HG03432 (cell line): ENCODE results near the gene MACROH2A1.
"Not testable (repeated sequence)": the region's sequence is repeated elsewhere in the genome, so short reads cannot be mapped to it uniquely, and the experiment has no call there.

Experiments
- ATAC-seq: cut with Tn5 transposase; IDR thresholded peaks from one replicate; pipeline ENCODE4 v1.9.1; 2021; ENCODE audit warnings: mild to moderate bottlenecking, moderate library complexity; ENCODE audit not compliant: unreplicated experiment

MACROH2A1 gene

DNA sequence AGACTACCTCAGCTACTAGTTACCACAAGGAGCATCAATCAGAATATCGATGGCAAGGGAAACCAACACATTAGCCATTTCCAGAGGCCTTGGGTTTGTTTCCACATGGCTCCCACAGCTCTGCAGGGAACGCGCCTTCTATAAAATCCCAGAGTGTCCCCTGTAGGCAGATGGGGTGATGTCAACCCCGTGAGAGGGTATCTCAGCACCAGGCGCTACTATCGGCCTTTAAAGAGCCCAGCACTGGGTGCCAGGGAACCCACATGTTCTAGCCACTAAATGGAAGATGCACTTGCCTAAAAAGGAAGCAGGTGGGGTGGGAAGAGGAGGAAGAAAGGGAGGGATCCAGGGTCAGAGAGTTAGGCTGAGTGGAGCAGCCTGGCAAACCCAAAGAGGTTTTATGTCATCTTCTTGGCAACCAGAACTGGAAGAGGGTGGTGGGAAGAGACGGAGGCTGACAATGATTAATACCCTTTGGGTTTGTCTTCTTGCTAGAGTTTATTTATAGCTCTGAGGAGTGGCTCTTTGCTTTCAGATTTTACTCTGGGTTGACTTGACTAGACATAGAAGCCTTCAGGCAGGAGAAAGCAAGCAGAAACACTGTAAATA is 19.9 kb downstream of the MACROH2A1 start:
- ATAC-seq: no peak

DNA sequence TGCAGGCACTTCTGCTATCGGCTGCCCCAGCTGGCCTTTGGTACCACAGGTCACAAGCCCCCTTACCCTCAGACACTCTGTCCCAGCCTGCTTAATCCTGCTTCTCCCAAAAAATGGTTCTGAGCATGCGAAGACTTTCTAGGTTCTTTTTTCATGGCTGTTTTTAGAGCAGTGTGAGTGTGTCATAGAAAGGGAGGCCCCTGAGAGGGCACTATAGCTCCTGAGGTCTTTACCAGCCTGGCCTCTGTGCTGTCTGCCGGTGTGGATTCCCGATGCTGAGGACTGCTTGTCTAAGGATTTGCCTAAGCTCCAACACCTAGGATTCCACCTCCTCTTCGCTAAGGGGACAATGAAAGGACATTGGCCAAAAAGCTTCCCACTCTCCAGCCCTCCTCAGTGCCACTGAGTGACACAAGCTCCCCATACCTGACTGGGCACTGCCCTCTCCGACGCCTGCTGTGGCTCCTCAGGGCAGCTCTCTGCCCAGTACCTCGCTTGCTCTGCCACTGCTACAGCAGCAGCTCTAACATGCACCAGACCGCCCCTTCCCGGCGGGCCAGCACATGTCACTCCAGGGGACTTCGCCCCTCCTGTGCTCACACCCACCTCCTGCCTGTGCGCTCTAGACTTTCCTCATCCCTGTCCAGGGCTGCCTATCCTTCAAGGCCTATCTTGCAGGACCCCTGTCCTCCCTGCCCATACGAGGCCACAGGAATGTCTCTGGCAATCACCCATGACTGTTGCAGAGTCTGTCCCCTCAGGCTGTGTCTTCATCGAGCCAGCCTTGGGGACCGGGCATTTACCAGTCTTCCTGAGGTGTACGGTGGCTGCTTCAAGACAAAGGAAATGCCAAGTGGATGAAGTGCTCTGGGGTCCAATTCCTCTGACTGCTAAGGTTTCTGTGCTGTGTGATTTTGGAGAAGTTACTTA is 21.0 kb downstream of the MACROH2A1 start:
- peak; percentile 18 for ATAC-seq

DNA sequence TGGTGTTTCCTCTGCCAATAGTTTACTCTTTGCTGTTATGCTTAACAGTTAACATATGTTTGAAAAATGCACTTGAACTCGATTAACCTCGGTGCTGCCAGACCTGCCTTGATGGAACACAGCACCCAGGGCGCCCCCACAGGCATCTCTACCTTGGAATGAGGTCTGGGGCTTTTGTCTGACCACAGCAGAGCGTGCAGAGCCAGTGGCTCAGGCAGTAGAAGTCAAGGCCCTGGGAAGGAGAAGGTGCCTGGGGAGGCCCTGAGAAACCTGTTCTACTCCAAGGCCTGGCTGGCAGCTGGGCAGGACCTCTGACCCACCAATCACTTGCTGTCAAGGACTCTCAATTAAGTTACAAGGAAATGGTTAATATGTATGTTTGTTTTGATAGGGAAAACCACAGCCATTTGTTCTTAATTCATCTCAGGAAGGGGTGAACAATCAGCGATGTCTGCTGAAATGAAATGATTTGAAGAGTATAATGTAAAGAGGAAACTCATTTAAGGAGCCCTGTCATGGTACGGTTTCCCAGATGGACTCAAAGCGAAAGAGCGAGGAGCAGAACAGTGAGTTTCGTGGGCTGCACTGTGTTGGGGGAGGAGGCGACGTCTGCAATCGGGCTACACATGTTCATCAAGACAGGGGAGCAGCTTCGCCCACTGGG is 21.9 kb downstream of the MACROH2A1 start:
- ATAC-seq: peak; percentile 82

DNA sequence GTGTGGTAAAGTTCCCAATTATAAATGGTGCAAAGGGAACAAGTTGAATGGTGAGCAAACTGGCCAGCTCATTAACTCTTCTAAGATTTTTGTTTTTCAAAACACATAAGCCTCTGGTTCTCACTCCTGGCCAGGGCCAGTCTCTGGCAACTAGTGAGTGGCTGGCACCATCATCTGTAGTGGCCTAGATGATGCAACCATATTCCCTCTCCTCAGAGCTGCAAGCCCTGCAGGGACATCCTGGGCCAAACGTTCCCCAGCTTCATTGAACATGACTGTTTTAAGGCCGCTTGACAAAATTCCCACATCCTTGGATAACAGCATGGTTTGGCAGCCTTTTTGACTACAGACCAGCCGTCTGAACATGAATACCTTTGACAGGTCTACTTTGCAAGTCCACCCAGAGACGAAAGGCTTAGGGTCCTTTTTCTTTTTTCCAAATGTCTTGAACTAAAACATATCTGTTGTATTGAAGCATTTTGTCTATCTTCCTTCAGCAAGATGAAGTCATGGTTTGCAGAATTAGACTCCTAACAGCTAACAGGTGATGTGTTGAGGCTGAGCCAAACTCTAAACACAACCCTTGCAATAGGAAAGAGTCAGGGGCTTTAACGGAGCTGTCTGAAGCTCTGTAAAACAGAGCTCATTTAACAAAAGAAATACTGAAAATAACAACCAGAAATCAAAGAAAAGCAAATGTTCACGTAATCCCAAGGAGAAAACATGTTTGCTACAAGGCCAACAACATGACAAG is 23.8 kb downstream of the MACROH2A1 start:
- ATAC-seq: no peak

DNA sequence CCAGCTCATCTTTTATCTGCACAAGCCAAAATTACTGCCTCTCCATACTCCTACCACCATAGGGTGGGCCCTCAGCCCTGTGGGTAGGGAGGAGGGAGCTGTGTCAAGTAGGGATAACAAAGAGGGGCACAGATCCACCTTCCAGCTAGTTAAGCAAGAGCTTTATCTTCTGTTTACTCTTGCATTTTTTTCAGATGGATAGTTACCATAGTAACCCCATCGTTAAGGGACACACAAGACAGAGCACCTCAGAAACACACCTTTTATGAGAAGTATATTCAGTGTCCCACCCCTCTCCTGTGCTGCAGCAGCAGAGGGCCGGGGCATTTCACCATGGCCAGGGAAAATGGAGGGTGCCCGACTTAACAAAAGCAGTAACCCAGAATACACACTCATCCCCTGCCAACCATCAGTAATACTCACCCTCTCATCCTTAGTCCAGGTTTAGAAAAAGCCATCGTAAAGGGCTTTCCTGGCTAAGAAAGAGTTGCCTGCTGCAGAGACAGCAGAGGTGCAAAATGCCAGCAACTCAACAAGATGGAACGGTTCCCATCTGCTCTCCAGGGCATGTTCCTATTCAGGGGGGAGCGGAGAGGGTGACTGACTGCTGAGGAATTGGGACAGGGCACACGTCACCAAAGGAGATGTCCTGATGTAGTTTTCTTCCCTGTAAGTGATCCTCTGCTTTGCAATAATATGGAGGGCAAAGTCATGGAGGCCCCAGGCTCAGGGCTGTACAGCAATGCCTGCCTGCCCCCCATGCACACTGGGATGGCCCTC is 25.1 kb downstream of the MACROH2A1 start:
- ATAC-seq: no peak

DNA sequence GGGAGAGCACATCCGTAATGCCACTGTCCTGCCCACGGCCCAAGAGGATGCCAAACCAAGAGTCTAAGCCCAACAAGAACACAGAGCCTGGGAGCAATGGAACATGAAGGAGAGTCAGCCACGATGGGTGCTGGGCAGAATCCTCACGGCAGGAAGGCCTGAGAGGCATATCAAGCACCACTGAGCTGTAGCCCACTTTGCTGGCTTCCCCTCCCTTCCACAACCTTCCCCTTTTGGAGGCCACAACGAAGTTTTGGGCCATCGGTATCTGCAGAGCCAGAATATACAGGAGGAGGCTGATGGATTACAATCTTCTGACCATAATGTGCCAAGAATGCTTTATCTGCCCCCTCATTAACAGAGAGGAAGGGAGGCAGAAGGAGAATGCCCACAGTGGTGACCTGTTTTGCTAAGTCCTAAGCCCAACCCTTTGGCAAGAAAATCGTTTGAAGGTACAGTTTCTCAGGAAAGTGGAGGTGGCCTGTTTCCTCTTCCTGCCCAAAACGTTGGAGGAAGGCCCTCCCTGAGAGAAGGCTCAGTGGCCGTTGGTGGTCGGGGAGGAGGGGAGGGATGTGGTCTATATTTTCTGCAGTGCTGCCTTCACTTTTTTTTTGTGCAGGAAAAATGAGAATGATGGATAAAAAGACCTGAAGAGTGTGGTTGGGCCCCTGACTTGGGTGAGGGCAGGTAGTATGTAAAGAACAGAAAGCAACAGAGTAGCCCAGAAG is 26.2 kb downstream of the MACROH2A1 start:
- ATAC-seq: no peak

DNA sequence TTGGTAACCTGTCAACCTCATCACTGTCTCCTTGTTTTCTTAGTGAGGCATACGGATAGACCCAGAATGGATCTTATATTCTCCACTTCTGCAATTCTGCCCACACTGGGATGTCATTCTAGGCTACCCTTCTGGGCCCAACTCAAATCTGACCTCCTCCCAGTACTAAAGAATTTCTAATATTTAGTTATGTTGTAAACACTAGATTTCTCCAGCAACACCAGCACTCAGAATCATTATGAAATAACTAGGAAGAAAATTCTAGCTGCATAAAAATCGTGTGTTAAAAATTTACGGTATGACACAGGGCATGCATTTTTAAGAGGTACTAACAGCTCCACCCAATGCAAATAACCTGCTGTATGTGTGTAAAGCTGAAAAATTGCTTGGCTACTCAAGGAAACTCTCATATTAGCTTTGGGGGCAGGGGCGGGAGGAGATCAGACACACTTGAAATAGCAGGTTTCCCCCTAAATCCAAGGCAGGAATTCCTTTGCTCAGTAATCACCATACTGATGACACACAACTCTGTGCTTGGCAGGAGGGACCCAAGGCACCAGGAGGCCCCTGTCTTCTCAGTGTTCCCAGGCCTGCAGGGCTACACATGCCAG is 27.3 kb downstream of the MACROH2A1 start:
- ATAC-seq: no peak

GRCh38 chr5:135369952-135370351 is 29.1 kb downstream of the MACROH2A1 start:
- ATAC-seq: no peak

DNA sequence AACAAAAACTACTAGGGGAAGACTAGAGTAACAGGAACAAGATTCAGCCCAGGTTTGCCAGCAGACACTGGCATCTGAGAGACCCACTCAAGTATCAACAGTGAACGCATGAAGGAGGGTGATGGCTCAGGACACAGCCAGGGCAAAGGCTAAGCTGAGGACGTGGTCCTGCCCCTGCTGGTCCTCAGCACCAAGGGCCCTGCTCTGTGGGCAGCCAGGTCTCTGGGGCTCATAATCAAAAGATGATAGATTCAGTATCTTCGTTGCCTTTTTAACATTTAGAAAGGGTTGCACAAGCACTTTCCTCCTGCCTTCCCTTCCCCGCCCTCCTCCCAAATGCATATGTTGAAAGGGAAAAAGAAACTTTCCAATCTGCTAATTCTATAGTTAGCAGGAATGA is 31.5 kb downstream of the MACROH2A1 start:
- no peak for ATAC-seq

DNA sequence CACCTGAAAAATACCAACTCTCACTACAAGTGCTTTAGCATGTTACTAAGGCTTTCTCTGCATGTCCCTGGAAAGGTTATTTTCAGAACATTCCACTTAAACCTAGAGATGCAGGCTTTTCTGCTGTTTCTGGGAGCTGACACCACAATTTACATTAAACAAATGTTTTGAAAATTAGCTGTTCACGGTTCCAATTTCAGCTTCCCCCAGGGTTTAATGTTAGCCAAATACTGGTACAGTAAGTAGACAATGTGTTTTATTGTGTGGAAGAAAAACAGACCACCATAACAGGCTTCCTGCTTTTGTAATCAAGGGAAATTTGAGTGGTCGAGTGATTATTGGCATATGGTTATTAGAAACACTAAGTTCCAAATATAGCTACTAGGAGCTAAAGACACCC is 32.0 kb downstream of the MACROH2A1 start:
- no peak for ATAC-seq

GRCh38 chr5:135365281-135365680 is 33.8 kb downstream of the MACROH2A1 start:
- no peak for ATAC-seq

GRCh38 chr5:135364421-135365262 is 34.4 kb downstream of the MACROH2A1 start:
- ATAC-seq: no peak

DNA sequence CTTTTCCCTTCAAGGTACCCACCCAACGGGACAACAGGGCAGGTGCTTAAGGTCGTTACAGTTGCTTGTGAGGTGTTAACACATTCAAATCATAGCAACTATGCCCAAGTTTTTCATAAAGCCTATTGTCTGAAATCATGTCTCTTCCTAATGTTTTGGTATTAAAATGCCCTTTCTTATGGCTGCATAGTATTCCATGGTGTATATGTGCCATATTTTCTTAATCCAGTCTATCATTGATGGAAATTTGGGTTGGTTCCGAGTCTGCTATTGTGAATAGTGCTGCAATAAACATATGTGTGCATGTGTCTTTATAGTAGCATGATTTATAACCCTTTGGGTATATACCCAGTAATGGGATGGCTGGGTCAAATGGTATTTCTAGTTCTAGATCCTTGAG is 35.7 kb downstream of the MACROH2A1 start:
- not testable (repeated sequence) for ATAC-seq

- ATAC-seq: no peak
These were observed 36.9 kb downstream of the MACROH2A1 start for GRCh38 chr5:135362102-135362501.

DNA sequence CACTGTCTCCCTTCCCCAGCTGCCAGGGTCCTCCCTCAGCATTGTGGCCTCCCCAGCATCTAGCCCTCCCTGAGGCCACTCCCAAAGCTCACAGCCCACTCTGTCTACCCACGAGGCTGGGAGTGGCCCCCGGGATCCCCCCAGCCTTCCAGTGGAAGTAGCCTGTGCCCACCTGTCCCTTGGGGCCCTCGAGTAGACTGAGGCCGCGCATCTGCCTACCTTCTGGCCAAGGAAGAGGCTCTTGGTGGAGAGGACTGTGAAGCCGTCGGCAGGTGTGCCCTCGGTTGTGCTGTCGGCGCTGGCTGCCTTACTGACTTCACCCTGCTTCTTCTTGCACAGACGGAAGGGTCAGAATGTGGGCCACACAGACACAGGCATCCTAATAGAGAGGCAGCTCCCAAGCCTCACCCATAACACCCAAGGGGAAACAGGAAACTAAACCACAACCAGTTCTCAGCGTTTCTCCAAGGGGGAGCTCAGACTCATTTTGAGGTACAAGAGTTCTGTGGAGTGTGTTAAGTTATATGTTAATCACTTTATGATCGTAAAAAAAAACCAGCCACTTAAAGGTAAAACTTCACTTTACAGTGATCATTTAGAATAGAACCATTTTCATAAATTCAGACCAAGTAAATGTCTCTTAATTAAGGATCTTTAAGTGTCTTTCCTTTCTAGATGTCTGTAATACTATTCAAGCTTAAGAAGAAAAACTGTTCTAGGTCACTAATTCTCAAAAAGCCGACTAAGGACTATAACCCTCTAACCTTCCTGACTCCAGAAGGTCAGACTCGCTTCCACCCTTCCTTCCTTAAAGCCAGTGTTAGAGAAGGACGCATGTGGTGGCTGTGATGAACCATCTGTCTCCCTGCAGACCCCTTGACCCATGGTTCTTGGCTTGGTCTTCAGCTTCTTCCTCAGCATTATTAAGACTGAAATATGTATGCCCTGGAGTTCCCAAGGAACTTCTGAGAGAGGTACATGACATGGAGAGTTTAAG is 38.5 kb downstream of the MACROH2A1 start:
- ATAC-seq: no peak

GRCh38 chr5:135359374-135360165 is 39.5 kb downstream of the MACROH2A1 start:
- no peak for ATAC-seq
